KOPT-K1 (cell line): ENCODE measurements around the gene SLC38A10.

ENCODE experiments used
- H3K27ac ChIP-seq: fragments of 200-600 bp; sonication (generic); 2 replicates; pipeline ENCODE4 v1.5.1; 2016; ENCODE audit warnings: antibody characterized with exemption, mild to moderate bottlenecking, low read depth, low read length; ENCODE audit not compliant: poor library complexity, severe bottlenecking
- H3K36me3 ChIP-seq: fragments of 200-600 bp; sonication (generic); 2 replicates; pipeline ENCODE4 v1.5.1; 2017; ENCODE audit warnings: antibody characterized with exemption, mild to moderate bottlenecking, low read length, moderate library complexity; ENCODE audit not compliant: insufficient read depth
- H3K9me3 ChIP-seq: fragments of 200-600 bp; sonication (generic); 2 replicates; pipeline ENCODE4 v1.5.1; 2017; ENCODE audit warnings: antibody characterized with exemption, low read length, mild to moderate bottlenecking; ENCODE audit not compliant: insufficient read depth, poor library complexity, severe bottlenecking

Gene SLC38A10

GRCh38 chr17:81298991-81299738 lies 4.1 kb upstream of the SLC38A10 start:
- H3K27ac ChIP-seq, result no peak overlapping the region
- H3K36me3 ChIP-seq, result no peaks in the 10 kb centered on the region
- H3K9me3 ChIP-seq, result no peaks in the 10 kb centered on the region

- H3K27ac ChIP-seq, result no peak overlapping the region
- no peaks in the 10 kb centered on the region for H3K36me3 ChIP-seq
- H3K9me3 ChIP-seq, result no peaks in the 10 kb centered on the region
Observed at GRCh38 chr17:81298325-81298990, 3.4 kb upstream of the SLC38A10 start.

GRCh38 chr17:81295676-81296381 lies 722 bp upstream of the SLC38A10 start:
- Histone ChIP-seq H3K36me3 (no peaks in the 10 kb centered on the region; the same call in 1 of the 2 replicates), H3K9me3 (no peaks in the 10 kb centered on the region), H3K27ac (peak overlapping the region; percentile 78)

DNA sequence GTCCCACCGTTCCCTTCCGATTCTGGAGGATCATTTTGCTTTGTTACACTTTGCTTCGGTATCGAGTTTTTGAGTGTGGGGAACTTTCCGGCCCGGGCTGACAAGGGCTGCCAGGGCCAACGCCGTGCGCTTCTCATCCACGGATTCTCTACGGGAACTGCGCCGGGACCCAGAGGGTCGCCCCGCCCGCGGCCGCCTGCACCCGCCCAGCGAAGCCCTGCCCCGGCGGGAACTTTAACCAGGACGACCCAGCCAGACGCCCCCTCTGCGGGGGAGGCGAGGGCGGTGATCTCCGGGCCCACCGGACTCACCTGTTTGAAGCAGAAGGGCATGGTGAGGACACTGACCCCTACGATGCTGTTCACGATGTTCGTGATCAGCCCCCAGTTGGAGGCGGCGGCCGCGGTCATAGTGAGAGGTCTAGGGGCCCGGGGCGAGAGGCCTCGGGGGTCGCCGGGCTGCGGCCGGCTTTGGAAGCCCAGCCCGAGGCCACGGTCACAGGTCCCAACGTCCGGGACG lies 536 bp downstream of the SLC38A10 start:
- no peaks in the 10 kb centered on the region for H3K9me3 ChIP-seq
- H3K36me3 ChIP-seq, result peaks cover 10% of the 10 kb centered on the region; the same call in 1 of the 2 replicates
- peak overlapping the region; percentile 78 for H3K27ac ChIP-seq

DNA sequence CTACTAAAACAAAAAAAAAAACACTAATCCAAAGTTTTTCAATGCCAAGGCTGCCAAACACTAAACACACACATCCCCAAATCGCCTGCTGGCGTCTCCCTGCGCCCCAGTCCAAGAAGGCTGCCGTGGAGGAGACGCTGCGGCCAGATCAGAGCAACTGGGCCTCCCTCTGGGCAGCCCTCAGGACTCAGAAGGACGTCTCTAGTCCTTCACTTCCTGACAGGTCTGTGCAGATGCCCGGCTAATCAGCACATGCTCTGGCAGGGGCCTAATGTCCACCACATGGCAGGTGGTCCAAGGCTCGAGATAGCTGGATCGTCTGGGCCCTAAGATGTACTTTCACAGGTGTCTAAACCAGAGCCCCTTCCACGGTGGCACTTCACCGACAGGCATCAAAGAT lies 2.7 kb downstream of the SLC38A10 start:
- peaks cover 31% of the 10 kb centered on the region for H3K36me3 ChIP-seq
- H3K27ac ChIP-seq, result no peak overlapping the region
- no peaks in the 10 kb centered on the region for H3K9me3 ChIP-seq

DNA sequence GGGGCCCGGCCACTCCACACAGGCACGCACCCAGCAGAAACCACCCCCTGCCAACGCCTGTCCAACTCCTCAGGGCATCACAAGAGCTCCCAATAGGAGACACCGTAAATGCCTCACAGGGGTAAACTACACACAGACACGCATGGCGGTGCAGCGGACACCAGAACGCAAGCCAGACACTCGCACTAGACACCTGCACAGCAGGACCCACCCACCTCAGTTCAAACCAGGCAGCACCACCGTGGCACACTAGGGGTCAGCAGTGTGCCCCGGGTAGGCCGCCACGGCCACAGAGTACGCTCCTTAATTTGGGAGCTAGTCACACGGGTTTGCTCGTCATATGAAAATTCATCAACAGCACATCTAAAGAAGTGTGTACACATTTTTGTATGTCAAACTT lies 3.4 kb downstream of the SLC38A10 start:
- Histone ChIP-seq H3K27ac (no peak overlapping the region), H3K9me3 (no peaks in the 10 kb centered on the region), H3K36me3 (peaks cover 39% of the 10 kb centered on the region)

DNA sequence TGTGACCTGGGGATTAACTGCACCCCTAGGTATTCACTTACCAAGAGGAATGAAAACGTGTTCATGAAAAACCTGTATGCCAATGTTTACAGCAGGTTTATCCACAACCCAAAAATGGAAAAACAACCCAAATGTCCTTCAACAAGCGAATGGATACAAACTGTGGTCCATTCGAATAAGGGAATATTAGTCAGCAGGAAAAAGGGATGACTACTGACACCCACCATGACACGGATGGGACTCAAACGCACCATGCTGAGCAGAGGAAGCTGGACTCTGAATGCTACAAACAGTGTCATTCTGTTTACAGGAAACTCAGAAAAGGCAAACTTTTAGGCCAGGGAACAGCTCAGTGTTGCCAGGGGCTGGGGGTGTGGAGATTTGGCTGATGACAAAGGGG lies 4.9 kb downstream of the SLC38A10 start:
- Histone ChIP-seq H3K27ac (no peak overlapping the region), H3K36me3 (peaks cover 45% of the 10 kb centered on the region), H3K9me3 (no peaks in the 10 kb centered on the region)

DNA sequence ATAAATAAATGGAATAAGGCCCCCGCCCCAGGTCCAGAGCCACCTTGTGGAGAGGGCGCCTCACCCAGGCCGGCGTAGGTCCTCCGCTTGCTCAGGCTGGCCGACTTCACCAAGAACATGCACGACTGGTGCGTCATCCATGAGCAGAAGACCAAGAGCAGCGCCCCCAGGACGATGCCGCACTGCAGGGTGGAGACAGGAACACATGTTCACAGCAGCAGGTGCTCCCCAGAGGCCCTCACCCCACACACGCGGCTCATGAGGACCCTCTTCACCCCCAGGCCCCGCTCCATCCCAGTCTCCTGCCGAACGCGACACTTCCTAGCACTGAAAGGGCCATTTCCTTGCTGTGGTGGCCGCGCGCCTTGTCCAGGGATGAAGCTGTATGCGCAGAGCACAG lies 5.5 kb downstream of the SLC38A10 start:
- H3K27ac ChIP-seq, result no peak overlapping the region

GRCh38 chr17:81288715-81289114 lies 6.4 kb downstream of the SLC38A10 start:
- Histone ChIP-seq H3K27ac (no peak overlapping the region), H3K36me3 (peaks cover 58% of the 10 kb centered on the region)

More for the DNA sequence above, 5.5 kb downstream of the SLC38A10 start:
- H3K36me3 ChIP-seq, result peaks cover 49% of the 10 kb centered on the region
- H3K9me3 ChIP-seq, result no peaks in the 10 kb centered on the region

GRCh38 chr17:81287741-81288430 lies 7.2 kb downstream of the SLC38A10 start:
- H3K36me3 ChIP-seq, result peaks cover 66% of the 10 kb centered on the region
- H3K27ac ChIP-seq, result no peak overlapping the region
- H3K9me3 ChIP-seq, result no peaks in the 10 kb centered on the region

More at GRCh38 chr17:81288715-81289114, 6.4 kb downstream of the SLC38A10 start:
- H3K9me3 ChIP-seq, result no peaks in the 10 kb centered on the region

- Histone ChIP-seq H3K9me3 (no peaks in the 10 kb centered on the region), H3K27ac (peak overlapping the region; percentile 6), H3K36me3 (peaks cover 73% of the 10 kb centered on the region)
Observed at GRCh38 chr17:81287152-81287551, 8.0 kb downstream of the SLC38A10 start.

GRCh38 chr17:81286491-81287145 lies 8.5 kb downstream of the SLC38A10 start:
- no peaks in the 10 kb centered on the region for H3K9me3 ChIP-seq
- peaks cover 78% of the 10 kb centered on the region for H3K36me3 ChIP-seq
- peak overlapping the region; percentile 56 for H3K27ac ChIP-seq

GRCh38 chr17:81285894-81286293 lies 9.2 kb downstream of the SLC38A10 start:
- peak overlapping the region; percentile 56 for H3K27ac ChIP-seq
- peaks cover 83% of the 10 kb centered on the region for H3K36me3 ChIP-seq
- H3K9me3 ChIP-seq, result no peaks in the 10 kb centered on the region

DNA sequence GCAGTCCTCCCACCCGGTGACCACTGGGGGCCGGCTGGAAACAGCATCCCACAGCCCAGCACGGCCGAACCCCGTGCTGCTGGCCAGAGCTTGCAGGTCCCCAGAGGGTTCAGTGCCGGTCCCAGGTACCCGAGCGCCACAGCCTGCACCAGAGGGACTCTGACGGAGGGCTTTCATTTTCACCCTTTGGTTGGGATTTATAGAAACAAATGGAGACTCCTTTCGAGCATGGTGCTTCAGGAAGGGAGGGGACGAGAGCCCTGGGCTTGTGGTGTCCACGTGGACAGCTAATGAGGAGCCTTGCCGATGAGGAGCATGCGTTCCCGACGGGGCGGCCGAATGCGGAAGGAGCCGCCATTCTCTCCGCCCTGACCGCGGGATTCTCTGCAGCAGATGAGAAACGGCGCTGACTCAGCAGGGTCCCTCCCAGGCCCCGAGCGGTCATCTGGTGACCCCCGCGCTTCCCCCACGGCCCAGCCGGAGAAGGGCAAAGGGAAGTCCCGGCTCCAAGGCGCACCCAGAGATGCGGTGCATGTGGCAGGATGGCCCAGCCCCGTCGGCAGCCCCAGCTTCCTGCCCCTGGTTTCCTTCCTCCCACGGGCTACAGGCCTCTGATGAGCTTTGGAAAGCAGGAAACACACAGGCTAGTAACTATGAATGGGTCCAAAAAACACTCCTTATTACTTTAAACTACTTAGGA lies 9.8 kb downstream of the SLC38A10 start:
- Histone ChIP-seq H3K9me3 (no peaks in the 10 kb centered on the region), H3K36me3 (peaks cover 86% of the 10 kb centered on the region), H3K27ac (peak overlapping the region; percentile 56)
